GM21423 (cell line): ENCODE data around the gene GRP.

Source experiments
- ATAC-seq: cut with Tn5 transposase; IDR thresholded peaks from one replicate; pipeline ENCODE4 v1.9.1; 2021; ENCODE audit warnings: mild to moderate bottlenecking, moderate library complexity; ENCODE audit not compliant: unreplicated experiment

Gene GRP

GRCh38 chr18:59266886-59267502, 47.0 kb downstream of the GRP start:
- ATAC-seq, result no peak

DNA sequence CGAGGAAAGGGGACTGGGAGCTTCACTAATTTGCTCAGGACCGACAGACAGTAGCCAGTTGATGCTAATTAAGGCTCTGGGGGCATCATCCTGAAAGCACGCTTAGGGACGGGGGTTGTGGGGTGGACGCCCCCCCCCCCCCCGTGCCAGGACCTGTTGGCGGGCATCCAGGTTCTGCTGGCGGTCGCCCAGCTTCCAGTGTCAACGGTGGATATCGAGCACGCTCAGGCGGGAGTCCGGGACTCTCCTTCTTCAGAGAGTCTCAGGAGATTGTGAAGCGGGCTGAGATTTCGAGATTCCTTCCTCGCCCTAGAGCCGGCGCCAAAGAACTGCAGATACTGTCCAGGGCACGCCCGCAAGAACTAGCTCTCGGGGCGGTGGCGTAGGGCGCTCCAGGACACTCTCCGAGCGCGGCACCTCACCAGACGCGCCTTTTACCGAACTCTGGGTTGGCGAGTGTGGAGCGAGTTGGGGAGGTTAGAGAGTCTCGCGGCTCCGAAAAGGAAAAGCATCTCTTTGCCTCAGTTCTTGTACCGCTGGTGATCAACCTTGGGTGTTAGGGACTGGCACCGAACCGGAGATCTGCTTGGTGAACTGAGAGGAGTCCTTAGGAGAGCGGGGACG, 47.7 kb downstream of the GRP start:
- no peak for ATAC-seq

- ATAC-seq, result no peak
Measured at GRCh38 chr18:59268127-59268720, 48.3 kb downstream of the GRP start.

DNA sequence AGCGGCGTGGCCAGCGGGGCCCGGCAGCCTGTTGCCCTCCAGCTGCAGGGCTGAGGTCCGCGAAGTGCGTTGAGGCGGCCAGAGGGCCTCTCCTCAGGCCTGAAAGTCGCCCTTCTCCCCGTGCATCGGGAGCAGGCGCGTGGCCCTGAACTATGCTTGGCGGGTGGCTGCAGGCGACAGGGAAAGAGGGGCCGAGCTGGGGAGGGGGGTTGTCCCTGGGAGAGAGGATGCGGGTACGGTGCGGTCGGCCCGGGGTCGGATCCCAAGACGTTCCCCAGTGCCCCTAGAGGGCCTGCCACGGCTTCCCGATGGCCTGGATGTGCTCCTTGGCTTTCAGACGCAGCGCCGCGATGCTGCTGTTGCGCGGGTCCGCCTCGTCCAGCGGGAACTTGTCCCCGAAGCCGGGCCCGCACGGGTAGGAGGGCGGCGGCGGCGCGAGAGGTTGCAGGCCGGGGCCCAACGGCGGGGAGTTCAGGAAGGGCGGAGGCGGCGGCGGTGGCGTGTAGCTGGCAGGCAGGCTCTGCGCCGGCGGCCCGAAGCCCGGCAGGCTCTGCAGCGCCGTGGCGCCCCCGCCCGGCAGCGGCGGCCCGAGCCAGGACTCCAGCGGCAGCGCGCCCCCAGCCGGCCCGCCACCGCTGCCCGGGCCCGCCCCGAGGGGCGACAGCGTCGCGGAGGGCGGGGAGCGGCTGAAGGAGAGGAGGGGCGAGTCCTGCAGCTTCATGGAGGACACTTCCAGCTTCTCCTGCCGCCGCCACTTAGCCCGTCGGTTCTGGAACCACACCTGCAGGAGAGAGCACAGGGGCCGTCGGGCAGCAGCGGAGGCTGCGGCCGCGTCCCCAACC, 49.0 kb downstream of the GRP start:
- ATAC-seq, result peak; percentile 54

- no peak for ATAC-seq
Measured at GRCh38 chr18:59269563-59270119, 49.7 kb downstream of the GRP start.

GRCh38 chr18:59270689-59271257, 50.8 kb downstream of the GRP start:
- no peak for ATAC-seq

- ATAC-seq, result no peak
Measured at GRCh38 chr18:59271606-59272220, 51.8 kb downstream of the GRP start.

- ATAC-seq, result no peak
Measured at GRCh38 chr18:59272221-59272888, 52.4 kb downstream of the GRP start.

- ATAC-seq, result no peak
Measured at GRCh38 chr18:59272891-59273758, 53.2 kb downstream of the GRP start, which contains the start of gene RAX. Gene RAX, minus strand, starts transcription at chr18:59273454. Its CDS starts 248 bp downstream, at chr18:59273206.

DNA sequence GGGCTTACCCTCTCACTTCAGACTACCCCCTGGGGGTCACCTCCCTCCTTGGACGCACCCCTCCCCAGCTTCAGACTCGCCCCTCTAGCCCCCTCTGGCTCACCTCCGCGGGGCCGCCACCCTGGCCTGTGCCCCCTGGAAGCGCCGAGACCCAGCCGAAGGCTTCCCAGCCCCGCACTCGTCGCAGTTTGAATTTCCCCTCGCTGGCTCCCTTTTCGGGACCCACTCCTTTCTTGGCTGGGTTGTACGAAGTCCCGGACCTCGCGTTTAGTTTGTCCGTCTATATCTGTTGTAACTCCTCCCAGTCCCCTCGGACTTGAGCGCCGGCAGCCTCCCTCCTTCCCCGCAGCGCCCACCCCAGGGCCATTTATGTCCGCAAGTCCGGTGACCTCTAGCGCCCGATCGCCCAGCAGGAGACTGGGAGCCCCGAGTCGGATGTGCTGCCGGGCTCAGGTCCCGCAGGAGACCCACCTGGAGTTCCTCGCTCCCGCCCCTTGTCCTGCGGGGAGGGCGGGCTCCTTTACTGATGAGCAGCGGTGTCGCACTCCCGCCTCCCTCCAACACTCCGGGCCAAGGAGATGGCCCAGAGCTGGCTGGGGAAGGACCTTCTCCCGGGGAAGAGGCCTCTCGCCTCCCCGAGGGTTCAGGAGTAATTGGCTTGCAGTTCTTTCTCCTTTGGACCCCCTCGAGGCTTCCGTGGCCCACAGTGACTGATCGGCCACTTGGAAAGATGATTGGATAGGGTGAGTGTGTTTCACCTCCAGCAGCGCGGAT, 54.0 kb downstream of the GRP start:
- ATAC-seq, result no peak

DNA sequence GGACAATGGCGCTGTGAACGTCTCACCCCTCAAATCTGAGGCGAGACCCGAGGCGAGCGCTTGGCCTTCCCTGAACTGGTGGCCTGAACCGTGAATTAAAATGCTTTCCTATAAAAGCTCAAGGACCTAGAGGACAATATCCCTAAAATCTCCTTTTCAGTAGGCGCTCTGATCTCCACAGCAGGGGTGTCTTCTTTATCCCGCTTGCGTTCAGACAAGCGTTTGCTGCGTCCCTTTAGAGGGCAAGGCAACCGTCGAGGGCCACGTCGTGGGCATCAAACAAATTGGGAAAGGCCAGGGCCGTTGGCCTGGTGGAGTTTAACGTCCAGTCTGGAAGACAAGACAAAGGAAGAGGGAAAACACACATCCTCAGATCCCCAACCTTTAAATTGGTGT, 54.6 kb downstream of the GRP start:
- ATAC-seq, result no peak

- ATAC-seq, result no peak
Measured at GRCh38 chr18:59275406-59275949, 55.5 kb downstream of the GRP start.

DNA sequence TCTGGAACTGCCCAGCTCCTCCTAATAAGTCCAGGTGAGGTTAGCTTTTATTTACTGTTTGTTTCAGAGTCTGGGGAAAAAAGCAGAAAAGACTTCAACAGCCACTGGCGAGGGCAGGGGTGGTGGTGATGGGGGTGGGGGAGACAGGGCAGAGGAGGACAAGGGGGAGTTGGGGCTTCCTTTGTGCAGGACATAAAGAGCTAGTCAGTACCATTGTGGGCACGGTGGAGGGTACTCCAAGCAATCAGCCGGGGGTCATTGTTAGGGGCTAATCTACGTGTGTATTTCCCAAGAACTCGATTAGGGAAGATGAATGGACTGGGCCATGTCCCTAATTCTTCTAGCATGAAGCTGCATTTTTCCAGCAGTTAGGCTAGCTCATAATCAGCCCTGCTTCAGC, 56.1 kb downstream of the GRP start:
- ATAC-seq, result no peak

DNA sequence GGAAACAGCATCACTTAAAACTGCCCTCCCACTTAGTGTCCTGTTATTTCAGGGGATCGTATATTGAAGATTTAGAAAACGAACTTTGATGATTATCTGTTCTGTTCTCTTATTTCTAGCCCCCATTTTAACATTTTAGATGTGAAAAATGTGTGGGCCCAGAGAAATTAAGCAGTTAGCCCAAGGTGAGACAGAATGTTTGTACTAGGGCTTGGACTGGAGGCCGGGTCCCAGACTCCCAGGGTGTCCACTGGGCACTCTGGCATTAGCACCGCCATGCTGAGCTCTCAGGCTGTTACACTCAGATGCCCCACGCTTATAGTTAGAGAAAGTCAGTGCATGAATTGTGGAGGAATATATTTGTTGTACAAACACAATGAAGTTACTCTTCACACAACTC, 58.8 kb downstream of the GRP start:
- ATAC-seq, result no peak

GRCh38 chr18:59279193-59279592, 59.2 kb downstream of the GRP start:
- ATAC-seq, result no peak

- no peak for ATAC-seq
Measured at GRCh38 chr18:59279722-59280121, 59.8 kb downstream of the GRP start.
